H9 (cell line): ENCODE results near the gene ETV3L. TPM values are rescaled to one million over a fixed set of nuclear protein-coding genes. Genes with fewer than 3 reads are reported as not detected.

Experiments used
- DNase-seq: peaks from one replicate; pipeline ENCODE4 v3.0.0-alpha.2; 2017
- H2AFZ ChIP-seq: one replicate; pipeline ENCODE4 v1.6.1; 2013; ENCODE audit warnings: mild to moderate bottlenecking, low read length, control low read depth, moderate library complexity
- H2AK5ac ChIP-seq: 2 replicates; pipeline ENCODE4 v1.6.1; 2013; ENCODE audit warnings: low read length, control low read depth, mixed read lengths; ENCODE audit not compliant: insufficient read length
- H2BK120ac ChIP-seq: one replicate; pipeline ENCODE4 v1.6.1; 2013; ENCODE audit warnings: low read depth, mild to moderate bottlenecking, low read length, control low read depth, inconsistent platforms; ENCODE audit not compliant: poor library complexity, severe bottlenecking
- H2BK12ac ChIP-seq: 2 replicates; pipeline ENCODE4 v1.6.1; 2013; ENCODE audit warnings: low read length, control low read depth, mixed read lengths, low read depth; ENCODE audit not compliant: insufficient read length
- H2BK15ac ChIP-seq: 2 replicates; pipeline ENCODE4 v1.6.1; 2013; ENCODE audit warnings: low read depth, low read length, control low read depth
- H2BK20ac ChIP-seq: one replicate; pipeline ENCODE4 v1.6.1; 2013; ENCODE audit warnings: low read depth, mild to moderate bottlenecking, low read length, control low read depth, inconsistent platforms; ENCODE audit not compliant: poor library complexity, severe bottlenecking
- H2BK5ac ChIP-seq: 2 replicates; pipeline ENCODE4 v1.6.1; 2013; ENCODE audit warnings: low read length, control low read depth, mixed read lengths; ENCODE audit not compliant: insufficient read length
- H3K14ac ChIP-seq: 2 replicates; pipeline ENCODE4 v1.6.1; 2013; ENCODE audit warnings: low read length, control low read depth; ENCODE audit not compliant: insufficient read depth
- H3K18ac ChIP-seq: 2 replicates; pipeline ENCODE4 v1.6.1; 2013; ENCODE audit warnings: low read depth, mild to moderate bottlenecking, mixed read lengths, low read length, control low read depth; ENCODE audit not compliant: insufficient read length
- H3K23ac ChIP-seq: 2 replicates; pipeline ENCODE4 v1.6.1; 2013; ENCODE audit warnings: low read length, control low read depth, mixed read lengths, low read depth; ENCODE audit not compliant: insufficient read length
- H3K23me2 ChIP-seq: 2 replicates; pipeline ENCODE4 v1.6.1; 2013; ENCODE audit warnings: low read depth, mild to moderate bottlenecking, mixed read lengths, low read length, control low read depth; ENCODE audit not compliant: insufficient read length, poor library complexity, severe bottlenecking
- H3K27ac ChIP-seq: 2 replicates; pipeline ENCODE4 v1.5.1; 2013; ENCODE audit warnings: low read length, control low read depth, mixed read lengths, low read depth; ENCODE audit not compliant: insufficient read length
- H3K27me3 ChIP-seq: 2 replicates; pipeline ENCODE4 v1.6.1; 2013; ENCODE audit warnings: low read length, control low read depth, inconsistent platforms; ENCODE audit not compliant: insufficient read depth
- H3K4ac ChIP-seq: 2 replicates; pipeline ENCODE4 v1.6.1; 2013; ENCODE audit warnings: low read depth, mild to moderate bottlenecking, control low read depth, inconsistent platforms, low read length, moderate library complexity
- H3K4me1 ChIP-seq: 2 replicates; pipeline ENCODE4 v1.6.1; 2013; ENCODE audit warnings: low read length, control low read depth, inconsistent platforms; ENCODE audit not compliant: insufficient read depth
- H3K4me2 ChIP-seq: 2 replicates; pipeline ENCODE4 v1.6.1; 2013; ENCODE audit warnings: low read length, control low read depth, mixed read lengths; ENCODE audit not compliant: insufficient read length, insufficient read depth
- H3K56ac ChIP-seq: 2 replicates; pipeline ENCODE4 v1.6.1; 2013; ENCODE audit warnings: low read depth, mild to moderate bottlenecking, mixed read lengths, low read length, control low read depth; ENCODE audit not compliant: insufficient read length
- H3K79me1 ChIP-seq: 2 replicates; pipeline ENCODE4 v1.6.1; 2013; ENCODE audit warnings: low read depth, mild to moderate bottlenecking, moderate library complexity, low read length, control low read depth, inconsistent platforms; ENCODE audit not compliant: insufficient read depth, poor library complexity, severe bottlenecking
- H3K79me2 ChIP-seq: 2 replicates; pipeline ENCODE4 v1.6.1; 2013; ENCODE audit warnings: low read length, control low read depth, inconsistent platforms; ENCODE audit not compliant: insufficient read depth
- H3K9ac ChIP-seq: 2 replicates; pipeline ENCODE4 v1.6.1; 2013; ENCODE audit warnings: low read length, control low read depth, mixed read lengths; ENCODE audit not compliant: insufficient read length; ENCODE audit errors: extremely low read depth
- H3K9me3 ChIP-seq: one replicate; pipeline ENCODE4 v1.6.1; 2013; ENCODE audit warnings: low read depth, low read length, inconsistent platforms; ENCODE audit not compliant: control insufficient read depth
- H3T11ph ChIP-seq: one replicate; pipeline ENCODE4 v1.6.1; 2013; ENCODE audit warnings: mild to moderate bottlenecking, low read length, control low read depth, inconsistent platforms
- H4K20me1 ChIP-seq: one replicate; pipeline ENCODE4 v1.6.1; 2013; ENCODE audit not compliant: control insufficient read depth, insufficient read length, insufficient read depth
- H4K5ac ChIP-seq: 2 replicates; pipeline ENCODE4 v1.6.1; 2013; ENCODE audit warnings: low read depth, mild to moderate bottlenecking, mixed read lengths, low read length, control low read depth; ENCODE audit not compliant: insufficient read length
- H4K8ac ChIP-seq: replicated peaks from 2 replicates; pipeline ENCODE4 v1.6.1; 2013; ENCODE audit warnings: low read length, control low read depth, mixed read lengths, low read depth; ENCODE audit not compliant: insufficient read length
- H4K91ac ChIP-seq: 2 replicates; pipeline ENCODE4 v1.6.1; 2013; ENCODE audit warnings: low read depth, mild to moderate bottlenecking, moderate library complexity, mixed read lengths, low read length, control low read depth; ENCODE audit not compliant: insufficient read length
- H3K27ac Mint-ChIP-seq, 3 experiments: 2 replicates in 2 of 3; 3 replicates in 1 of 3; pipeline ENCODE4 v1.8.0; 2020 to 2021; ENCODE audit warnings: mixed read lengths in 3 of 3, mild to moderate bottlenecking in 1 of 3, moderate library complexity in 1 of 3
- H3K27me3 Mint-ChIP-seq: 2 replicates; pipeline ENCODE4 v1.8.0; 2021; ENCODE audit warnings: low read depth, mild to moderate bottlenecking, moderate library complexity, mixed read lengths
- H3K36me3 Mint-ChIP-seq, 3 experiments: 2 replicates in 2 of 3; 3 replicates in 1 of 3; pipeline ENCODE4 v1.8.0; 2020 to 2021; ENCODE audit warnings: low read depth in 3 of 3, mixed read lengths in 3 of 3; ENCODE audit not compliant: insufficient read depth in 1 of 3
- H3K4me1 Mint-ChIP-seq, 2 experiments: 2 replicates each; pipeline ENCODE4 v1.8.0; 2020; ENCODE audit warnings: mixed read lengths in 2 of 2
- H3K4me3 Mint-ChIP-seq, 2 experiments: 2 replicates in 1 of 2; 3 replicates in 1 of 2; pipeline ENCODE4 v1.8.0; 2020 to 2021; ENCODE audit warnings: mild to moderate bottlenecking in 2 of 2, mixed read lengths in 2 of 2, moderate library complexity in 1 of 2
- H3K9me3 Mint-ChIP-seq, 2 experiments: 2 replicates in 1 of 2; 3 replicates in 1 of 2; pipeline ENCODE4 v1.8.0; 2020; ENCODE audit warnings: mild to moderate bottlenecking in 2 of 2, mixed read lengths in 2 of 2, moderate library complexity in 1 of 2
- CTCF ChIP-seq: fragments of 200-600 bp; sonication (generic); conservative IDR thresholded peaks from 3 replicates; pipeline ENCODE4 v1.8.0; 2021; ENCODE audit warnings: antibody characterized with exemption, mild to moderate bottlenecking
- WGBS: extraction: QIAGEN DNeasy Blood & Tissue Kit; methylation state at CpG from one replicate; pipeline ENCODE4 v1.1.7; 2013; ENCODE audit warnings: missing lambda C conversion rate, low lambda C conversion rate, mixed read lengths; ENCODE audit not compliant: insufficient read length; ENCODE audit errors: extremely low coverage; 5-methylcytosine and 5-hydroxymethylcytosine counted together
- total RNA-seq: library from RNA; stranded (reverse); gene quantifications from 2 replicates; pipeline ENCODE4 v1.2.1, GENCODE V29; 2021

ETV3L gene
- total RNA-seq, 1 experiment from 2014 or later: 0.96 TPM

GRCh38 chr1:157085421-157085820 is 14.2 kb downstream of the ETV3L start:
- Histone ChIP-seq H2AK5ac (no peak overlapping the region), H3K4me1 (peaks cover 5% of the 10 kb centered on the region; the same call in 1 of the 2 replicates), H2BK20ac (no peak overlapping the region), H3K4me2 (no peak overlapping the region), H2BK15ac (no peak overlapping the region), H3K56ac (no peak overlapping the region), H3K4ac (no peak overlapping the region), H4K8ac (no peak overlapping the region), H3K23me2 (no peaks in the 10 kb centered on the region), H2BK120ac (no peak overlapping the region), H3K18ac (no peak overlapping the region), H4K5ac (no peak overlapping the region), H3K79me1 (no peaks in the 10 kb centered on the region), H3K79me2 (no peaks in the 10 kb centered on the region), H3K23ac (no peak overlapping the region), H3K27ac (no peak overlapping the region), H3T11ph (no peak overlapping the region), H3K14ac (no peak overlapping the region), H2AFZ (no peak overlapping the region), H4K20me1 (no peaks in the 10 kb centered on the region), H2BK5ac (no peak overlapping the region), H3K27me3 (no peaks in the 10 kb centered on the region), H3K9ac (no peak overlapping the region), H2BK12ac (no peak overlapping the region), H4K91ac (no peak overlapping the region), H3K9me3 (no peaks in the 10 kb centered on the region)
- WGBS: no CpG with 5 or more reads among the region's 5 CpGs
- Mint-ChIP-seq H3K27ac (no peak overlapping the region), H3K4me1 (peaks cover 19 to 28% of the 10 kb centered on the region in 2 experiments), H3K36me3 (no peaks in the 10 kb centered on the region), H3K9me3 (no peaks in the 10 kb centered on the region), H3K27me3 (peaks cover 3% of the 10 kb centered on the region), H3K4me3 (no peak overlapping the region)
- no peak for TF ChIP-seq CTCF
- no peak for DNase-seq
